Astrocyte (in vitro differentiated cells and primary cell): Measurements from ENCODE around the gene SDK1. TPM values are rescaled to one million over a fixed set of nuclear protein-coding genes. Genes with fewer than 3 reads are reported as not detected.

ENCODE experiments used
- DNase-seq: peaks from one replicate; pipeline ENCODE4 v3.0.0-alpha.2; 2010; ENCODE audit warnings: low read depth
- FAIRE-seq: peaks from 2 replicates; lab custom pipeline; 2011; peaks lifted over from hg19 to GRCh38; lab: Jason Lieb, UNC
- H2AFZ ChIP-seq: 2 replicates; pipeline ENCODE4 v1.6.0; 2012; ENCODE audit warnings: low read depth, low read length, inconsistent platforms
- H3K27ac ChIP-seq: 2 replicates; pipeline ENCODE4 v1.5.1; 2011; ENCODE audit warnings: low read depth, low read length, inconsistent platforms
- H3K27me3 ChIP-seq: 2 replicates; pipeline ENCODE4 v1.6.0; 2011; ENCODE audit warnings: low read length, inconsistent platforms; ENCODE audit not compliant: insufficient read depth
- H3K36me3 ChIP-seq: 2 replicates; pipeline ENCODE4 v1.5.1; 2011; ENCODE audit warnings: low read length, inconsistent platforms; ENCODE audit not compliant: insufficient read depth
- H3K4me1 ChIP-seq: 2 replicates; pipeline ENCODE4 v1.5.1; 2011; ENCODE audit warnings: low read length, inconsistent platforms; ENCODE audit not compliant: insufficient read depth
- H3K4me2 ChIP-seq: 2 replicates; pipeline ENCODE4 v1.6.0; 2012; ENCODE audit warnings: low read length, inconsistent platforms
- H3K4me3 ChIP-seq: 2 replicates; pipeline ENCODE4 v1.5.1; 2011; ENCODE audit warnings: low read depth, mild to moderate bottlenecking, low read length, inconsistent platforms; ENCODE audit not compliant: insufficient read depth
- H3K79me2 ChIP-seq: 2 replicates; pipeline ENCODE4 v1.6.0; 2012; ENCODE audit warnings: mild to moderate bottlenecking, low read length, inconsistent platforms; ENCODE audit not compliant: insufficient read depth
- H3K9ac ChIP-seq: 2 replicates; pipeline ENCODE4 v1.6.0; 2012; ENCODE audit warnings: mild to moderate bottlenecking, low read length, inconsistent platforms
- H3K9me3 ChIP-seq: 2 replicates; pipeline ENCODE4 v1.5.1; 2012; ENCODE audit warnings: low read depth, mild to moderate bottlenecking, low read length, inconsistent platforms; ENCODE audit not compliant: insufficient read depth
- H4K20me1 ChIP-seq: 2 replicates; pipeline ENCODE4 v1.6.0; 2012; ENCODE audit warnings: low read length, inconsistent platforms; ENCODE audit not compliant: insufficient read depth
- H3K27ac Mint-ChIP-seq: one replicate; pipeline ENCODE4 v1.8.0; 2021; ENCODE audit warnings: mild to moderate bottlenecking, mixed read lengths; ENCODE audit not compliant: unreplicated experiment
- H3K27me3 Mint-ChIP-seq: one replicate; pipeline ENCODE4 v1.8.0; 2021; ENCODE audit warnings: low read depth, mixed read lengths; ENCODE audit not compliant: unreplicated experiment
- H3K36me3 Mint-ChIP-seq: one replicate; pipeline ENCODE4 v1.8.0; 2021; ENCODE audit warnings: low read depth, mixed read lengths; ENCODE audit not compliant: unreplicated experiment
- H3K4me1 Mint-ChIP-seq: one replicate; pipeline ENCODE4 v1.8.0; 2021; ENCODE audit warnings: low read depth, mixed read lengths; ENCODE audit not compliant: unreplicated experiment
- H3K4me3 Mint-ChIP-seq: one replicate; pipeline ENCODE4 v1.8.0; 2021; ENCODE audit warnings: mild to moderate bottlenecking, moderate library complexity, mixed read lengths; ENCODE audit not compliant: unreplicated experiment
- H3K9me3 Mint-ChIP-seq: one replicate; pipeline ENCODE4 v1.8.0; 2021; ENCODE audit warnings: mild to moderate bottlenecking, mixed read lengths; ENCODE audit not compliant: unreplicated experiment
- EZH2 ChIP-seq: IDR thresholded peaks from 2 replicates; pipeline ENCODE4 v1.6.1; 2012; ENCODE audit warnings: mild to moderate bottlenecking, low read length, inconsistent platforms; ENCODE audit not compliant: insufficient read depth
- total RNA-seq: library from RNA; stranded (reverse); gene quantifications from 2 replicates; pipeline ENCODE4 v1.2.1, GENCODE V29; 2021
- TF ChIP-seq, protein P1 (sequence below): IDR thresholded peaks from 2 replicates; pipeline ENCODE4 v1.5.1; 2011; ENCODE audit warnings: low read depth, mild to moderate bottlenecking, inconsistent platforms, low read length, moderate library complexity; ENCODE audit not compliant: insufficient read depth

Gene SDK1
- total RNA-seq, 1 donor from 2014 or later = 4.2 TPM

DNA sequence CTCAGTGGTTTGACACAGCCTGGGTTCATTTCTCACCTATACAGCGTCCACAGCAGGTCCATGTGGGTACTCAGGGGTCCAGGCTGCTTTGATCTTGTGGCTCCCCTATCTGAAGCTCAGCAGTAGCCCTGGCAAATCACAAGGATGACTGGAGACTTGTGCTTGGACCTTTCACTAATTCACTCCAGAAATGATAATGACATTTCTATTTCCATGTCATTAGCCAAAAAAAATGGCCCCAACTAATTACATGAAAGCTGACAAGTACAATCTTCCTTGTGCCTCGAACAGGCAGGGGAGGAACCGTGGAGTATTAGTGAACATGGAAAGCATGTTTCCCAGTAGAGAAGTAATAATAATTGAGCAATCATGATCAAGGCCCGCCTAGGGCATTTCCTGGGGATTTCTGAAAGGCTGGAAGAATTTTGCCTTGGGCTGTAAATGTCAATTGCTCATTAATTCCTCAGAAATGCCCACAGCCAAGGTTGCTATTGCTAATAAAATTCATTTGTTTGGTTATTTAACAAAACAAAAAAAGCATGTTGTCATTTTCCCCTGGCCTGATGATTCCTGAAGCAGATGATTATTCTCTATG, 586.1 kb downstream of the SDK1 start:
- H3K27me3 Mint-ChIP-seq = peaks cover 2% of the 10 kb centered on the region
- Histone ChIP-seq H3K4me3 (no peak overlapping the region), H3K36me3 (no peaks in the 10 kb centered on the region), H3K4me2 (no peak overlapping the region), H3K79me2 (no peaks in the 10 kb centered on the region), H3K27me3 (no peaks in the 10 kb centered on the region), H3K9me3 (no peaks in the 10 kb centered on the region), H2AFZ (no peak overlapping the region), H3K9ac (no peak overlapping the region), H3K27ac (no peak overlapping the region), H3K4me1 (no peaks in the 10 kb centered on the region), H4K20me1 (no peaks in the 10 kb centered on the region)
- no peaks in the 10 kb centered on the region for H3K36me3 Mint-ChIP-seq
- H3K4me1 Mint-ChIP-seq = peaks cover 4% of the 10 kb centered on the region
- H3K27ac Mint-ChIP-seq = no peak overlapping the region
- no peak overlapping the region for H3K4me3 Mint-ChIP-seq
- DNase-seq (no peak), FAIRE-seq (no peak)
- H3K9me3 Mint-ChIP-seq = peaks cover 4% of the 10 kb centered on the region
- TF ChIP-seq, protein P1, sequence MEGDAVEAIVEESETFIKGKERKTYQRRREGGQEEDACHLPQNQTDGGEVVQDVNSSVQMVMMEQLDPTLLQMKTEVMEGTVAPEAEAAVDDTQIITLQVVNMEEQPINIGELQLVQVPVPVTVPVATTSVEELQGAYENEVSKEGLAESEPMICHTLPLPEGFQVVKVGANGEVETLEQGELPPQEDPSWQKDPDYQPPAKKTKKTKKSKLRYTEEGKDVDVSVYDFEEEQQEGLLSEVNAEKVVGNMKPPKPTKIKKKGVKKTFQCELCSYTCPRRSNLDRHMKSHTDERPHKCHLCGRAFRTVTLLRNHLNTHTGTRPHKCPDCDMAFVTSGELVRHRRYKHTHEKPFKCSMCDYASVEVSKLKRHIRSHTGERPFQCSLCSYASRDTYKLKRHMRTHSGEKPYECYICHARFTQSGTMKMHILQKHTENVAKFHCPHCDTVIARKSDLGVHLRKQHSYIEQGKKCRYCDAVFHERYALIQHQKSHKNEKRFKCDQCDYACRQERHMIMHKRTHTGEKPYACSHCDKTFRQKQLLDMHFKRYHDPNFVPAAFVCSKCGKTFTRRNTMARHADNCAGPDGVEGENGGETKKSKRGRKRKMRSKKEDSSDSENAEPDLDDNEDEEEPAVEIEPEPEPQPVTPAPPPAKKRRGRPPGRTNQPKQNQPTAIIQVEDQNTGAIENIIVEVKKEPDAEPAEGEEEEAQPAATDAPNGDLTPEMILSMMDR = no peak
- no peak for TF ChIP-seq EZH2

DNA sequence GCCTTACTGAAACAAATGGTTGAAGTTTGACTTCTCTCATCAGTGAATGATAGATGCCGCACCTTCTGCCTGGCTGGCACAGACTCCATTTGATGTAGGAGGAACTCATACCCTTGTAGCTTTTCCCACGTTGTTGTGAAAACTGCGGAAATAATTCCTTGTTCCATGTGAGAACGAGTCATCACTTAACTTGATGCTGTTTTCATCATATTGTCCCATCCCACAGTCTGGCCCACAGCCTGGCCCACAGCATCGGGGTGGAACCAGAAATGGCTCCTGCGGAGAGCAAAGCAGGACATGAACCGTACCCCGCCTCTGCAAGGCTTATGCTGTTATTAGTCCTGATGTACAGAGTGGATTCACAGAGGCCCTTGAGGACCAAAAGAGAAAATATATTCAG, 587.0 kb downstream of the SDK1 start:
- no peaks in the 10 kb centered on the region for H3K36me3 Mint-ChIP-seq
- Histone ChIP-seq H4K20me1 (no peaks in the 10 kb centered on the region), H3K4me1 (no peaks in the 10 kb centered on the region), H2AFZ (no peak overlapping the region), H3K79me2 (no peaks in the 10 kb centered on the region), H3K4me3 (no peak overlapping the region), H3K27me3 (no peaks in the 10 kb centered on the region), H3K9ac (no peak overlapping the region), H3K36me3 (no peaks in the 10 kb centered on the region), H3K4me2 (no peak overlapping the region), H3K27ac (no peak overlapping the region), H3K9me3 (no peaks in the 10 kb centered on the region)
- no peak for FAIRE-seq
- H3K27me3 Mint-ChIP-seq = peaks cover 2% of the 10 kb centered on the region
- DNase-seq = peak; percentile 12
- H3K4me1 Mint-ChIP-seq = peaks cover 4% of the 10 kb centered on the region
- TF ChIP-seq, protein P1 = no peak
- TF ChIP-seq EZH2 = no peak
- H3K27ac Mint-ChIP-seq = no peak overlapping the region
- H3K9me3 Mint-ChIP-seq = peaks cover 4% of the 10 kb centered on the region
- H3K4me3 Mint-ChIP-seq = no peak overlapping the region

GRCh38 chr7:3892157-3892556, 591.1 kb downstream of the SDK1 start:
- FAIRE-seq = no peak
- no peaks in the 10 kb centered on the region for H3K79me2 ChIP-seq
- peaks cover 4% of the 10 kb centered on the region for H3K27me3 Mint-ChIP-seq
- no peak overlapping the region for H2AFZ ChIP-seq
- H3K9me3 ChIP-seq = no peaks in the 10 kb centered on the region
- no peak overlapping the region for H3K4me2 ChIP-seq
- H3K4me3 Mint-ChIP-seq = no peak overlapping the region
- H3K27me3 ChIP-seq = no peaks in the 10 kb centered on the region
- no peak overlapping the region for H3K9ac ChIP-seq
- DNase-seq = no peak
- peaks cover 4% of the 10 kb centered on the region for H3K4me1 Mint-ChIP-seq
- H3K4me1 ChIP-seq = no peaks in the 10 kb centered on the region
- peaks cover 4% of the 10 kb centered on the region for H3K9me3 Mint-ChIP-seq
- H3K36me3 Mint-ChIP-seq = no peaks in the 10 kb centered on the region
- H3K36me3 ChIP-seq = no peaks in the 10 kb centered on the region
- no peak overlapping the region for H3K4me3 ChIP-seq
- no peak overlapping the region for H3K27ac Mint-ChIP-seq
- TF ChIP-seq, protein P1 = no peak
- no peak for TF ChIP-seq EZH2
- no peak overlapping the region for H3K27ac ChIP-seq
- no peaks in the 10 kb centered on the region for H4K20me1 ChIP-seq
